Liver (tissue), 9 donors: ENCODE data around the gene BTRC. TPM values are rescaled to one million over a fixed set of nuclear protein-coding genes. Genes with fewer than 3 reads are reported as not detected.

Experiments used
- DNase-seq: peaks from one replicate; pipeline ENCODE4 v3.0.0-alpha.2; 2017; ENCODE audit warnings: low spot score
- H3K27ac ChIP-seq, 2 donors: one replicate each; pipeline ENCODE4 v1.7.0; 2013; ENCODE audit warnings: inconsistent platforms in 2 of 2, low read length in 2 of 2, control low read depth in 1 of 2, low read depth in 1 of 2, mild to moderate bottlenecking in 1 of 2
- H3K27me3 ChIP-seq, 4 donors: one replicate each; pipeline versions ENCODE4 v1.6.1 to v1.7.0; 2013; ENCODE audit warnings: low read length in 3 of 4, inconsistent platforms in 1 of 4, mild to moderate bottlenecking in 1 of 4, moderate library complexity in 1 of 4; ENCODE audit not compliant: control insufficient read depth in 4 of 4, insufficient read depth in 4 of 4
- H3K36me3 ChIP-seq, 4 donors: one replicate each; pipeline versions ENCODE4 v1.6.1 to v1.7.0; 2013; ENCODE audit warnings: low read length in 3 of 4, mild to moderate bottlenecking in 3 of 4, low read depth in 1 of 4, moderate library complexity in 1 of 4; ENCODE audit not compliant: control insufficient read depth in 4 of 4, insufficient read depth in 3 of 4
- H3K4me1 ChIP-seq, 4 donors: one replicate each; pipeline versions ENCODE4 v1.6.1 to v1.7.0; 2013; ENCODE audit warnings: low read length in 3 of 4, mild to moderate bottlenecking in 3 of 4, moderate library complexity in 1 of 4; ENCODE audit not compliant: control insufficient read depth in 4 of 4, insufficient read depth in 4 of 4
- H3K4me3 ChIP-seq, 3 donors: one replicate each; pipeline versions ENCODE4 v1.6.1 to v1.7.0; 2013; ENCODE audit warnings: low read length in 3 of 3, control low read depth in 1 of 3, low read depth in 1 of 3, mild to moderate bottlenecking in 1 of 3
- H3K9ac ChIP-seq, 2 donors: one replicate each; pipeline ENCODE4 v1.7.0; 2013; ENCODE audit warnings: low read length in 2 of 2, mild to moderate bottlenecking in 2 of 2, moderate library complexity in 2 of 2, control low read depth in 1 of 2, low read depth in 1 of 2
- H3K9me3 ChIP-seq, 4 donors: one replicate each; pipeline versions ENCODE4 v1.6.1 to v1.7.0; 2013; ENCODE audit warnings: low read length in 3 of 4; ENCODE audit not compliant: control insufficient read depth in 4 of 4
- CTCF ChIP-seq: fragments of 150-350 bp; IDR thresholded peaks from 2 replicates; pipeline ENCODE4 v1.5.1; 2017; ENCODE audit warnings: improper control_type of control experiment, low read depth, low read length; ENCODE audit not compliant: missing input control
- EGR1 ChIP-seq, 2 donors: IDR thresholded peaks; 2 replicates each; pipeline ENCODE4 v1.6.1; 2016 to 2018; ENCODE audit warnings: antibody characterized with exemption in 2 of 2, low read depth in 2 of 2
- FOXA1 ChIP-seq: IDR thresholded peaks from 2 replicates; pipeline ENCODE4 v1.6.1; 2016; ENCODE audit warnings: antibody characterized with exemption
- FOXA2 ChIP-seq: IDR thresholded peaks from 2 replicates; pipeline ENCODE4 v1.6.1; 2016; ENCODE audit warnings: antibody characterized with exemption
- GABPA ChIP-seq, 2 donors: IDR thresholded peaks in 1 of 2; conservative IDR thresholded peaks in 1 of 2; 2 replicates each; pipeline ENCODE4 v1.6.1; 2016; ENCODE audit warnings: antibody characterized with exemption in 2 of 2, mild to moderate bottlenecking in 1 of 2, moderate library complexity in 1 of 2
- HNF4G ChIP-seq: IDR thresholded peaks from 2 replicates; pipeline ENCODE4 v1.6.1; 2016; ENCODE audit warnings: antibody characterized with exemption
- MAX ChIP-seq: IDR thresholded peaks from 2 replicates; pipeline ENCODE4 v1.6.1; 2016; ENCODE audit warnings: antibody characterized with exemption
- RAD21 ChIP-seq, 2 donors: IDR thresholded peaks; 2 replicates each; pipeline ENCODE4 v1.6.1; 2016; ENCODE audit warnings: antibody characterized with exemption in 2 of 2, mild to moderate bottlenecking in 2 of 2
- REST ChIP-seq: IDR thresholded peaks from 2 replicates; pipeline ENCODE4 v1.6.1; 2016; ENCODE audit warnings: antibody characterized with exemption, mild to moderate bottlenecking
- SP1 ChIP-seq: IDR thresholded peaks from 2 replicates; pipeline ENCODE4 v1.6.1; 2018; ENCODE audit warnings: antibody characterized with exemption, mild to moderate bottlenecking
- TAF1 ChIP-seq: conservative IDR thresholded peaks from 2 replicates; pipeline ENCODE4 v1.6.1; 2016; ENCODE audit warnings: antibody characterized with exemption, mild to moderate bottlenecking
- YY1 ChIP-seq: IDR thresholded peaks from 2 replicates; pipeline ENCODE4 v1.6.1; 2016; ENCODE audit warnings: antibody characterized with exemption, mild to moderate bottlenecking
- ZBTB33 ChIP-seq: IDR thresholded peaks from 2 replicates; pipeline ENCODE4 v1.6.1; 2016; ENCODE audit warnings: antibody characterized with exemption
- WGBS: extraction: QIAGEN DNeasy Blood & Tissue Kit; methylation state at CpG from one replicate; pipeline ENCODE4 v1.1.7; 2013; 5-methylcytosine and 5-hydroxymethylcytosine counted together
- polyA plus RNA-seq, 2 donors: library from polyadenylated mRNA; stranded (reverse) in 1 of 2; unstranded in 1 of 2; fragments of 200-250 nt in 1 of 2; fragments of >200 nt in 1 of 2; fragmentation: Nextera tagmentation in 1 of 2; extraction: Ambion mirVana in 1 of 2; gene quantifications; one replicate each; pipeline versions ENCODE4 v1.2.1 to v1.2.3, GENCODE V29; 2013 to 2015
- total RNA-seq, 2 donors: library from RNA; depleted of rRNA; stranded (reverse); fragments of >200 nt; gene quantifications; one replicate each; pipeline ENCODE4 v1.2.3, GENCODE V29; 2014
- donor health status: healthy.
- donor health status: healthy.
- donor health status: healthy.
- donor health status: healthy.
- donor health status: healthy.

The BTRC gene
- total and polyA plus RNA-seq, 4 donors, result 2.7 to 28.2 (median 5.9) TPM

GRCh38 chr10:101450277-101451080, 96.5 kb downstream of the BTRC start (continued):
- TF ChIP-seq MAX, result no peak
- no peak for TF ChIP-seq TAF1
- no peak for TF ChIP-seq FOXA2
- TF ChIP-seq CTCF, result no peak
- TF ChIP-seq GABPA (IDR thresholded peaks at IDR 0.05 in 1 of 2, conservative IDR thresholded peaks at IDR 0.05 in 1 of 2), result no peak
- TF ChIP-seq RAD21 (IDR thresholded peaks at IDR 0.05), result no peak

- Histone ChIP-seq H3K4me1 (peaks cover 0 to 1% (median 0%) of the 10 kb centered on the region in 4 donors), H3K36me3 (no peaks in the 10 kb centered on the region), H3K9me3 (no peaks in the 10 kb centered on the region), H3K4me3 (no peak overlapping the region), H3K27me3 (no peaks in the 10 kb centered on the region), H3K27ac (no peak overlapping the region), H3K9ac (no peak overlapping the region)
- 94% methylated on average over 1 of the region's 1 CpG for WGBS
- no peak for DNase-seq
- TF ChIP-seq ZBTB33 (no peak), SP1 (no peak), EGR1 (IDR thresholded peaks at IDR 0.05; ENCODE audit: low read depth in 2 of 2) (no peak), TAF1 (no peak), YY1 (no peak), HNF4G (no peak), GABPA (IDR thresholded peaks at IDR 0.05 in 1 of 2, conservative IDR thresholded peaks at IDR 0.05 in 1 of 2) (no peak), FOXA1 (no peak), REST (no peak), MAX (no peak)
Measured at GRCh38 chr10:101451261-101451660, 97.3 kb downstream of the BTRC start.
